Fibroblast of skin of back (primary cell): ENCODE results near the gene PRR20B. TPM values are rescaled to one million over a fixed set of nuclear protein-coding genes. Genes with fewer than 3 reads are reported as not detected.
"Not testable (repeated sequence)": the region's sequence is repeated elsewhere in the genome, so short reads cannot be mapped to it uniquely, and the experiment has no call there.

Experiments used
- DNase-seq: peaks from one replicate; pipeline ENCODE4 v3.0.0-alpha.2; 2013
- polyA plus RNA-seq, 2 experiments: library from polyadenylated mRNA; unstranded; fragments of 120-200 nt; gene quantifications; one replicate each; pipeline ENCODE4 v1.2.1, GENCODE V29; 2013; ENCODE audit not compliant: insufficient read length in 2 of 2

The PRR20B gene
- polyA plus RNA-seq (2013, experiment 1 of 2; ENCODE audit: insufficient read length) = not detected
- polyA plus RNA-seq (2013, experiment 2 of 2; ENCODE audit: insufficient read length) = not detected

- DNase-seq = not testable (repeated sequence)
These were observed at the start of gene PRR20B for GRCh38 chr13:57147188-57147587. TSS of gene PRR20B (plus strand) at chr13:57147488. CDS start at chr13:57147875, 387 bp downstream.

- DNase-seq = no peak
These were observed 32.3 kb upstream of the PRR20B start for GRCh38 chr13:57114945-57115344.

GRCh38 chr13:57123681-57124080 lies 23.6 kb upstream of the PRR20B start:
- no peak for DNase-seq

GRCh38 chr13:57128909-57129308 lies 18.4 kb upstream of the PRR20B start:
- DNase-seq = no peak

- no peak for DNase-seq
These were observed 11.2 kb upstream of the PRR20B start for GRCh38 chr13:57136093-57136492.

DNA sequence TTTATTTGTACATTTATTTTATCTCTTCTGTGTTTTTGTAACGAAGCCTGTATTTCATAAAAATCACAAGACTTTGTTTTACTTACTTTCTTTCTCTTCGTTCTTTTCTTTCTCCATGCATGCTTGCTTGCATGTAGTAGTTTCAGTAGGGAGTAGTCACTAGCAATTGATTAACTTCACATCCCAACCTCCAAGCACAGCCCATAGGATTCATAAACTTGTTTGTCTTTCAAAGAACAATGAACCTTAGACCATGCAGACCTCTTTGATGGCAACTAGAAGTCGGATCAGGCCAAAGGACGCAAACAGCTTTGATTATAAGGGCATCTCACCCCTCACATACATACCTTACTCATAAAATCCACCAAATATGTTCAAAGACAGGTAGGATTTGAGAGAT lies 9.7 kb upstream of the PRR20B start:
- DNase-seq = no peak

- DNase-seq = no peak
These were observed 8.3 kb upstream of the PRR20B start for GRCh38 chr13:57138988-57139387.

GRCh38 chr13:57139781-57140180 lies 7.5 kb upstream of the PRR20B start:
- DNase-seq = not testable (repeated sequence)

DNA sequence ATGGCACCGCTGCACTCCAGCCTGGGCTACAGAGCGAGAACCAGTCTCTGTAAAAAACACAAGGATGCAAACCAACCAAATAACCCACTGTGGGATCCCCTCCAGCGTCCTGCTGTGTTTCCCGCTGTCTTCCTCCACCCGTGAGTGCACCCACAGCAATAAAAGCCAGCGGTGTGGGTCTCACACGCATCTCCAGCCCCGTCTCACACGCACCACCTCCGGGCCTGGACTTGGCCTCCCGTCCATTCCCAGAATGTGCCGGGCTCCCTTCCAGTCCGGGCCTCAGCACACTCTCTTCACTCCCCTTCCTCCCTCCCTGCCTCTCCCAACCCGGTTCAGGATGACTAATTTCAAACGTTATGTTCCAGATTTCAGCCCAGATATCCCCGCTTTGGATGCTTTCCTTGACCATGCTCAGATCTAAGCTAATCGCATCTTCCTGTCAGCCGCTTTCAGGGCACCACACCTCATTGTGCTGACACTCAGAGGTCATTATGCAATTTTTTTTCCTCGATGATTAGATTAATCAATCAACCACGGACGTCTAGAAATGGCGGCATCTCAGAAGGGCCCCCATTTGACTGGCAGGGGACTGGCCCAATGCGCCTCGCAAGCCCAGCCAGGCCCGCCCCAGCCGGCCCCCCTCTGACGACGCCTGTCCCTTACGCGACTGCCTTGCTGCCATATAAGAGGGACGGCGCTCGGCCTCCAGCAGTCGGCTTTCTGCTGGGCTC lies 6.9 kb upstream of the PRR20B start, which contains the start of gene PRR20A:
PRR20A (plus strand) TSS at position 684 of the 734 bp plus-strand sequence. CDS start 387 bp downstream, outside the sequence.
- not testable (repeated sequence) for DNase-seq

GRCh38 chr13:57148106-57148505 lies 818 bp downstream of the PRR20B start:
- not testable (repeated sequence) for DNase-seq

DNA sequence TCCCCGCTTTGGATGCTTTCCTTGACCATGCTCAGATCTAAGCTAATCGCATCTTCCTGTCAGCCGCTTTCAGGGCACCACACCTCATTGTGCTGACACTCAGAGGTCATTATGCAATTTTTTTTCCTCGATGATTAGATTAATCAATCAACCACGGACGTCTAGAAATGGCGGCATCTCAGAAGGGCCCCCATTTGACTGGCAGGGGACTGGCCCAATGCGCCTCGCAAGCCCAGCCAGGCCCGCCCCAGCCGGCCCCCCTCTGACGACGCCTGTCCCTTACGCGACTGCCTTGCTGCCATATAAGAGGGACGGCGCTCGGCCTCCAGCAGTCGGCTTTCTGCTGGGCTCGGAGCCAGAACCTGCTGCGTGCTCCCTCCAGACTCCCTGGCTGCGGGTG lies 6.5 kb downstream of the PRR20B start, which contains the start of gene PRR20C:
PRR20C (plus strand) TSS at position 301 of the 400 bp plus-strand sequence. CDS start 387 bp downstream, outside the sequence.
- not testable (repeated sequence) for DNase-seq

GRCh38 chr13:57160332-57160731 lies 13.0 kb downstream of the PRR20B start, which contains the start of gene PRR20D:
TSS of gene PRR20D (plus strand) at chr13:57160632. CDS start at chr13:57161019, 387 bp downstream.
- not testable (repeated sequence) for DNase-seq

- DNase-seq = not testable (repeated sequence)
These were observed 19.6 kb downstream of the PRR20B start, which contains the start of gene PRR20E for GRCh38 chr13:57166897-57167296. TSS of gene PRR20E (plus strand) at chr13:57167197. CDS start at chr13:57167584, 387 bp downstream.

DNA sequence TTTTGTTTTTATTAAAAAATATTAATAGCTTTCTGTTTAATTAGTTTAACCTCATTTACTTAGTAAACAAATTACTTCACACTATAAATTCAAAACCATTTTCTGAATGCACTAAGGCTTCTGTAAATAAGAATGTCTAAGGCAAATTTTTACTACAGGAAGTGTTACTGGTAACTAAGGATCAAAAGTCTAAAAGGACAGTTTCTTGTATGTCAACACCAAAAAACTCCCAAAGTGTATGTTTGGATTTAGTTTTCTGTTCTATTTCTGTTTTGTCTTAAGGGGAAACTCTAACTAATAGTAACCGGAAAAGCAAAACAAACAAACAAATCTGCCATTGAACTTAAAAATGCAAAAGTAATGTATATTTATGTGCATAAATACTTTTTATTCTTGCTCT lies 44.4 kb downstream of the PRR20B start:
- DNase-seq = no peak
